Bone marrow (tissue), 2 donors: ENCODE measurements around the gene ZNF701.
"Not testable (repeated sequence)": the region's sequence is repeated elsewhere in the genome, so short reads cannot be mapped to it uniquely, and the experiment has no call there.

ENCODE experiments used
- DNase-seq, 2 donors: peaks; one replicate each; lab custom pipeline; 2025; lab: John Stamatoyannopoulos, UW

The ZNF701 gene

GRCh38 chr19:52566121-52566520 is 4.0 kb upstream of the ZNF701 start:
- no peak for DNase-seq

- DNase-seq: no peak
Measured at GRCh38 chr19:52566588-52566987, 3.5 kb upstream of the ZNF701 start.

DNA sequence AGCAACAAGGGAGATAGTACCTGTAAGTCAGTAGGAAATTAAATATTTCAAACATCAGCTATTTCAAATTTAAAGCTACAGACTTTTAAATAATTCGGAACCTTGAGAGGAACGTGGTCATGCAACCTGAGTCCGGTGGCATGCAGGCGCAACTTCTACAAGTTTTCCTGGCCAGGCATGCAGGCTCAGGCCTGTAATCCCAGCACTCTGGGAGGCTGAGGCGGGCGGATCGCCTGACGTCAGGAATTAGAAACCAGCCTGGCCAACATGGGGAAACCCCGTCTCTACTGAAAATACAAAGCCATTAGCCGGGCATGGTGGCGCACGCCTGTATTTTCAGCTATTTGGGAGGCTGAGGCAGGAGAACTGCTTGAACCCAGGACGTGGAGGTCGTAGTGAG is 2.2 kb upstream of the ZNF701 start:
- DNase-seq: no peak

DNA sequence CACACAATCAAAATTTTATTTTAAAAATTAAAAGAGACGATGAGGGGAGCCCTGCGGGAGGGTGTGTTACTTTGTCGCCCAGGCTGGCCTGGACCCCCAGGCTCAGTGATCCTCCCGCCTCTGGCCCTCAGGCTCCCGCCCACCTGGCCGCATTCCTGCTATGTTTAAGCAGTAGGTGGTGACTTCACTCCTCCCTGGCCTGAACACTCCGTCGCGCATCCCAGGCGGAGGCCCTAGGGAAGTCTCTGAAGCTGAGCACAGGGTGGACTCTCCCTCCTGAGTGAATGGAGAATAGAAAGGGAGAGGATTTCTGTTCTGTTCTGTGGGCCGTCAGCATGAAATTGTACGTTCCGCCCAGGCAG is 468 bp upstream of the ZNF701 start:
- DNase-seq: not testable (repeated sequence)

- no peak for DNase-seq
Measured at GRCh38 chr19:52584736-52585440, 14.8 kb downstream of the ZNF701 start.

- no peak for DNase-seq
Measured at GRCh38 chr19:52585604-52586003, 15.5 kb downstream of the ZNF701 start.

- no peak for DNase-seq
Measured at GRCh38 chr19:52590728-52591127, 20.6 kb downstream of the ZNF701 start.

- no peak for DNase-seq
Measured at GRCh38 chr19:52592301-52592700, 22.2 kb downstream of the ZNF701 start.

GRCh38 chr19:52593441-52593840 is 23.4 kb downstream of the ZNF701 start:
- DNase-seq: not testable (repeated sequence)

- DNase-seq: no peak
Measured at GRCh38 chr19:52599241-52599640, 29.2 kb downstream of the ZNF701 start.

- DNase-seq: no peak
Measured at GRCh38 chr19:52600639-52601024, 30.5 kb downstream of the ZNF701 start.

- peak; percentile 72 to 75 for DNase-seq
Measured at GRCh38 chr19:52601025-52601973, 31.2 kb downstream of the ZNF701 start.

- peak in 1 of 2 donors; percentile 12 for DNase-seq
Measured at GRCh38 chr19:52601974-52602366, 31.9 kb downstream of the ZNF701 start.

DNA sequence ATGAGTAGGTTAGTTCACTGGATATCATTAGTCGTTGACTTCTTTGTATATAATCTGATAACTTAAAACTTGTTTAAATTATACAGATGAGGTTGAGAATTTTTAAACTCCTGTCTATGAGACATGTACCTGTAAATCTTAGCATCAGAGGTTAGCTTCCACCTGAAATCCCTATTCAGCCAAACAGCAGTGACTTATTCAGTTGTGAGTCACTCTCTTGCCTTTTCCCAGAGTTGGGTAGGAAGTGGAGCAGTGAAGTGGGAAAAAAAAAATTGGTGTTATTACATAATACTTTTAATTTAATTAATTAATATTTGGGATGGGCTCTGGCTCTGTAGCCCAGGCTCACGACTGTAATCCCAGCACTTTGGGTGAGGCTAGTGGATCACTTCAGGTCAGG is 32.9 kb downstream of the ZNF701 start:
- no peak for DNase-seq

- DNase-seq: no peak
Measured at GRCh38 chr19:52603558-52604207, 33.6 kb downstream of the ZNF701 start.

DNA sequence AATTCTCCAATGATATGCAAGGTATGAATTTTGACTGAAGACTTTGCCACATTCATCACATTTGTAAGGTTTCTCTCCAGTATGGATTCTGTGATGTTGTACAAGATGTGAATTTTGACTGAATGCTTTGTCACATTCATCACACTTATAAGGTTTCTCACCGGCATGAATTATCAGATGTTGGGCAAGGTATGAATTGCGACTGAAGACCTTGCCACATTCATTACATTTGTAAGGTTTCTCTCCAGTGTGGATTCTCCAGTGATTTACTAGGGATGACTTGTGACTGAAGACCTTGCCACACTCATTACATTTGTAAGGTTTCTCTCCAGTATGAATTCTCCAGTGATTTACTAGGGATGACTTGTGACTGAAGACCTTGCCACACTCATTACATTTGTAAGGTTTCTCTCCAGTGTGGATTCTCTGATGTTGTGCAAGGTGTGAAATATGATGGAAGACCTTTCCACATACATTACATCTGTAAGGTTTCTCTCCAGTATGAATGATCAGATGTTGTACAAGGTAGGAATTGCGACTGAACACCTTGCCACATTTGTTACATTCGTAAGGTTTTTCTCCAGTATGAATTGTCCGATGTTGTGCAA is 43.3 kb downstream of the ZNF701 start:
- DNase-seq: no peak

- DNase-seq: no peak
Measured at GRCh38 chr19:52621376-52621775, 51.3 kb downstream of the ZNF701 start.

GRCh38 chr19:52622261-52622660 is 52.2 kb downstream of the ZNF701 start:
- DNase-seq: no peak

DNA sequence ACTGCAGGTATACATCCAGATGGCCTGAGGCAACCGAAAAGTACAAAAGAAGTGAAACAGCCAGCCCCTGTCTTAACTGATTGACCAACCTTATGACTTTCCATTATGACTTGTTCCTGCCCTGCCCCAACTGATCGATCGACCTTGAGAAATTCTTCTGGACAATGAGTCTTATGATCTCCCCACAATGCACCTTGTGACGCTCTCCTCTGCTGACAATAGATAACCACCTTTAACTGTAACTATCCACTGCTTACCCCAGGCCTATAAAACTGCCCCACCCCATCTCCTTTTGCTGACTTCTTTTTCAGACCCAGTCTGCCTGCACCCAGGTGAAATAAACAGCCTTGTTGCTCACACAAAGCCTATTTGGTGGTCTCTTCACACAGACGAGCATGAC is 56.8 kb downstream of the ZNF701 start:
- DNase-seq: no peak

DNA sequence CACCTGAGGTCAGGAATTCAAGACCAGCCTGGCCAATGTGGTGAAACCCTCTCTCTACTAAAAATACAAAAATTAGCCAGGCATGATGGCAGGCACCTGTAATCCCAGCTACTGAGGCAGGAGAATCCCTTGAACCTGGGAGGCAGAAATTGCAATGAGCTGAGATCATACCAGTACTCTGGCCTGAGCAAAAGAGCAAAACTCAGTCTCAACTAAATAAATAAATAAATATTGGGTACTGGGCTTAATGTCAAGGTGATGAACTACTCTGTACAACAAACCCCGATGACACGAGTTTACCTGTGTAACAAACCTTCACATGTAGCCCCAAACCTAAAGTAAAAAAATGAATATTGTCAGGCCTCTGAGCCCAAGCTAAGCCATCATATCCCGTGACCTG is 57.4 kb downstream of the ZNF701 start:
- DNase-seq: not testable (repeated sequence)

- DNase-seq: no peak
Measured at GRCh38 chr19:52635786-52636570, 65.9 kb downstream of the ZNF701 start.
